Stimulated activated naive CD8-positive, alpha-beta T cell treated with anti-CD3 and anti-CD28 coated beads, Interleukin-15, Interleukin-2, amounts not matched to agents 100 ng/mL and 50 ng/mL, for 24 hours (primary cell): ENCODE data around the gene KRTAP29-1.

Experiments used
- H3K27ac Mint-ChIP-seq: one replicate; pipeline ENCODE4 v1.8.0; 2021; ENCODE audit warnings: mild to moderate bottlenecking, mixed read lengths
- H3K27me3 Mint-ChIP-seq: one replicate; pipeline ENCODE4 v1.8.0; 2021; ENCODE audit warnings: mixed read lengths
- H3K36me3 Mint-ChIP-seq: one replicate; pipeline ENCODE4 v1.8.0; 2021; ENCODE audit warnings: low read depth, mixed read lengths
- H3K4me1 Mint-ChIP-seq: one replicate; pipeline ENCODE4 v1.8.0; 2021; ENCODE audit warnings: low read depth, mixed read lengths
- H3K4me3 Mint-ChIP-seq: one replicate; pipeline ENCODE4 v1.8.0; 2021; ENCODE audit warnings: mild to moderate bottlenecking, mixed read lengths
- H3K9me3 Mint-ChIP-seq: one replicate; pipeline ENCODE4 v1.8.0; 2021; ENCODE audit warnings: mixed read lengths

KRTAP29-1 gene

GRCh38 chr17:41322903-41323895 is 20.5 kb upstream of the KRTAP29-1 start:
- Mint-ChIP-seq H3K27me3 (no peaks in the 10 kb centered on the region), H3K4me1 (peaks cover 18% of the 10 kb centered on the region), H3K9me3 (peaks cover 13% of the 10 kb centered on the region), H3K4me3 (no peak overlapping the region), H3K27ac (no peak overlapping the region), H3K36me3 (peaks cover 5% of the 10 kb centered on the region)

- peaks cover 13% of the 10 kb centered on the region for H3K9me3 Mint-ChIP-seq
- no peak overlapping the region for H3K4me3 Mint-ChIP-seq
- H3K4me1 Mint-ChIP-seq = peaks cover 16% of the 10 kb centered on the region
- no peaks in the 10 kb centered on the region for H3K27me3 Mint-ChIP-seq
- no peak overlapping the region for H3K27ac Mint-ChIP-seq
- peaks cover 5% of the 10 kb centered on the region for H3K36me3 Mint-ChIP-seq
Observed at GRCh38 chr17:41322094-41322902, 19.6 kb upstream of the KRTAP29-1 start.

GRCh38 chr17:41318231-41318630 is 15.6 kb upstream of the KRTAP29-1 start:
- H3K4me1 Mint-ChIP-seq = no peaks in the 10 kb centered on the region
- H3K27me3 Mint-ChIP-seq = no peaks in the 10 kb centered on the region
- peaks cover 13% of the 10 kb centered on the region for H3K9me3 Mint-ChIP-seq
- H3K36me3 Mint-ChIP-seq = peaks cover 5% of the 10 kb centered on the region
- H3K4me3 Mint-ChIP-seq = no peak overlapping the region
- H3K27ac Mint-ChIP-seq = no peak overlapping the region

GRCh38 chr17:41315814-41316445 is 13.3 kb upstream of the KRTAP29-1 start:
- H3K4me1 Mint-ChIP-seq = peaks cover 3% of the 10 kb centered on the region
- no peak overlapping the region for H3K4me3 Mint-ChIP-seq
- no peak overlapping the region for H3K27ac Mint-ChIP-seq
- no peaks in the 10 kb centered on the region for H3K27me3 Mint-ChIP-seq
- peaks cover 13% of the 10 kb centered on the region for H3K9me3 Mint-ChIP-seq
- peaks cover 5% of the 10 kb centered on the region for H3K36me3 Mint-ChIP-seq

- Mint-ChIP-seq H3K27ac (no peak within 1 kb of the TSS), H3K27me3 (no peaks in the 10 kb centered on the region), H3K9me3 (peaks cover 13% of the 10 kb centered on the region), H3K36me3 (peaks cover 5% of the 10 kb centered on the region), H3K4me3 (no peak within 1 kb of the TSS), H3K4me1 (peaks cover 8% of the 10 kb centered on the region)
Observed at GRCh38 chr17:41315204-41315794, 12.6 kb upstream of the KRTAP29-1 start, which contains the start of gene KRTAP17-1. KRTAP17-1 (minus strand) TSS chr17:41315710; CDS start chr17:41315650, 60 bp downstream.

- Mint-ChIP-seq H3K27ac (peak overlapping the region; percentile 10), H3K27me3 (no peaks in the 10 kb centered on the region), H3K36me3 (no peaks in the 10 kb centered on the region), H3K4me3 (no peak overlapping the region), H3K4me1 (peaks cover 47% of the 10 kb centered on the region), H3K9me3 (no peaks in the 10 kb centered on the region)
Observed at GRCh38 chr17:41311111-41311510, 8.5 kb upstream of the KRTAP29-1 start.

- H3K4me1 Mint-ChIP-seq = peaks cover 47% of the 10 kb centered on the region
- peak within 1 kb of the TSS; percentile 82 for H3K27ac Mint-ChIP-seq
- H3K36me3 Mint-ChIP-seq = no peaks in the 10 kb centered on the region
- H3K9me3 Mint-ChIP-seq = no peaks in the 10 kb centered on the region
- no peaks in the 10 kb centered on the region for H3K27me3 Mint-ChIP-seq
- H3K4me3 Mint-ChIP-seq = peak within 1 kb of the TSS; percentile 55
Observed at GRCh38 chr17:41308918-41309359, 6.3 kb upstream of the KRTAP29-1 start, which contains the start of gene KRTAP16-1. KRTAP16-1 (minus strand) TSS chr17:41309309; CDS start chr17:41309253, 56 bp downstream.

- peak overlapping the region; percentile 55 for H3K4me3 Mint-ChIP-seq
- peak overlapping the region; percentile 82 for H3K27ac Mint-ChIP-seq
- H3K36me3 Mint-ChIP-seq = no peaks in the 10 kb centered on the region
- peaks cover 47% of the 10 kb centered on the region for H3K4me1 Mint-ChIP-seq
- no peaks in the 10 kb centered on the region for H3K9me3 Mint-ChIP-seq
- H3K27me3 Mint-ChIP-seq = no peaks in the 10 kb centered on the region
Observed at GRCh38 chr17:41308251-41308917, 5.7 kb upstream of the KRTAP29-1 start.

- Mint-ChIP-seq H3K4me1 (peaks cover 47% of the 10 kb centered on the region), H3K27ac (peak overlapping the region; percentile 82), H3K9me3 (no peaks in the 10 kb centered on the region), H3K36me3 (no peaks in the 10 kb centered on the region), H3K4me3 (peak overlapping the region; percentile 55), H3K27me3 (no peaks in the 10 kb centered on the region)
Observed at GRCh38 chr17:41307647-41308046, 5.0 kb upstream of the KRTAP29-1 start.

- Mint-ChIP-seq H3K36me3 (no peaks in the 10 kb centered on the region), H3K4me1 (peaks cover 39% of the 10 kb centered on the region), H3K4me3 (no peak overlapping the region), H3K27me3 (no peaks in the 10 kb centered on the region), H3K27ac (no peak overlapping the region), H3K9me3 (no peaks in the 10 kb centered on the region)
Observed at GRCh38 chr17:41304091-41304490, 1.4 kb upstream of the KRTAP29-1 start.

GRCh38 chr17:41302981-41303380 is 330 bp upstream of the KRTAP29-1 start:
- Mint-ChIP-seq H3K4me3 (no peak overlapping the region), H3K4me1 (peaks cover 28% of the 10 kb centered on the region), H3K9me3 (no peaks in the 10 kb centered on the region), H3K36me3 (no peaks in the 10 kb centered on the region), H3K27ac (no peak overlapping the region), H3K27me3 (no peaks in the 10 kb centered on the region)

- H3K27me3 Mint-ChIP-seq = no peaks in the 10 kb centered on the region
- peaks cover 13% of the 10 kb centered on the region for H3K4me1 Mint-ChIP-seq
- no peaks in the 10 kb centered on the region for H3K9me3 Mint-ChIP-seq
- H3K4me3 Mint-ChIP-seq = no peak overlapping the region
- no peak overlapping the region for H3K27ac Mint-ChIP-seq
- no peaks in the 10 kb centered on the region for H3K36me3 Mint-ChIP-seq
Observed at GRCh38 chr17:41301204-41301790, 1.4 kb downstream of the KRTAP29-1 start.

- Mint-ChIP-seq H3K9me3 (no peaks in the 10 kb centered on the region), H3K27ac (no peak overlapping the region), H3K27me3 (no peaks in the 10 kb centered on the region), H3K4me3 (no peak overlapping the region), H3K36me3 (no peaks in the 10 kb centered on the region), H3K4me1 (peaks cover 13% of the 10 kb centered on the region)
Observed at GRCh38 chr17:41298458-41299135, 4.1 kb downstream of the KRTAP29-1 start.
